22Rv1 (cell line): ENCODE data around the gene ABI3BP.

ENCODE experiments used
- H3K27ac ChIP-seq: fragments of 450-650 bp; 2 replicates; pipeline ENCODE4 v1.5.1; 2017
- ZFX ChIP-seq: fragments of 450-650 bp; IDR thresholded peaks from 2 replicates; pipeline ENCODE4 v1.6.1; 2017; ENCODE audit warnings: antibody characterized with exemption, borderline replicate concordance
- TF ChIP-seq, protein P1 (sequence below): fragments of 450-650 bp; IDR thresholded peaks from 2 replicates; pipeline ENCODE4 v1.5.1; 2017; ENCODE audit warnings: mild to moderate bottlenecking

The ABI3BP gene

DNA sequence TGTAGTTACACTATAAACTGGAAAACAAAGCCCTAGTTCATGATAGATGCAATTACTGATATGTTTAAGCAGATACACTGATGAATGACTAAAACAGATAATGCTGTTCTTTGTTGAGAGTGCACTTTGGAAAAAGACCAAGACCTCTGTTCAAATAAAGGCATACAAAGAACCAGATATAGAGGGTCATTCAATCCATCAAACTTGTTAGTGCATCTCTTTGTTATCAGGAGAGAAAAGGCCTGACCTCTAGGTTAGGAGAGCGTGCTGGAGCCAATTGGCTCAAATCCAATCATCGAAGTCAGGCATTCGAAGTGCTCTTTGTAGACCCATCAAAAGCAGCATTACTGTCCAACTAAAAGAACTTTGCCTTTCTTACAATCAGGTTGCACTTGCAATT, 159.7 kb downstream of the ABI3BP start:
- no peak overlapping the region for H3K27ac ChIP-seq
- TF ChIP-seq ZFX = no peak
- TF ChIP-seq, protein P1, sequence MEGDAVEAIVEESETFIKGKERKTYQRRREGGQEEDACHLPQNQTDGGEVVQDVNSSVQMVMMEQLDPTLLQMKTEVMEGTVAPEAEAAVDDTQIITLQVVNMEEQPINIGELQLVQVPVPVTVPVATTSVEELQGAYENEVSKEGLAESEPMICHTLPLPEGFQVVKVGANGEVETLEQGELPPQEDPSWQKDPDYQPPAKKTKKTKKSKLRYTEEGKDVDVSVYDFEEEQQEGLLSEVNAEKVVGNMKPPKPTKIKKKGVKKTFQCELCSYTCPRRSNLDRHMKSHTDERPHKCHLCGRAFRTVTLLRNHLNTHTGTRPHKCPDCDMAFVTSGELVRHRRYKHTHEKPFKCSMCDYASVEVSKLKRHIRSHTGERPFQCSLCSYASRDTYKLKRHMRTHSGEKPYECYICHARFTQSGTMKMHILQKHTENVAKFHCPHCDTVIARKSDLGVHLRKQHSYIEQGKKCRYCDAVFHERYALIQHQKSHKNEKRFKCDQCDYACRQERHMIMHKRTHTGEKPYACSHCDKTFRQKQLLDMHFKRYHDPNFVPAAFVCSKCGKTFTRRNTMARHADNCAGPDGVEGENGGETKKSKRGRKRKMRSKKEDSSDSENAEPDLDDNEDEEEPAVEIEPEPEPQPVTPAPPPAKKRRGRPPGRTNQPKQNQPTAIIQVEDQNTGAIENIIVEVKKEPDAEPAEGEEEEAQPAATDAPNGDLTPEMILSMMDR = no peak

DNA sequence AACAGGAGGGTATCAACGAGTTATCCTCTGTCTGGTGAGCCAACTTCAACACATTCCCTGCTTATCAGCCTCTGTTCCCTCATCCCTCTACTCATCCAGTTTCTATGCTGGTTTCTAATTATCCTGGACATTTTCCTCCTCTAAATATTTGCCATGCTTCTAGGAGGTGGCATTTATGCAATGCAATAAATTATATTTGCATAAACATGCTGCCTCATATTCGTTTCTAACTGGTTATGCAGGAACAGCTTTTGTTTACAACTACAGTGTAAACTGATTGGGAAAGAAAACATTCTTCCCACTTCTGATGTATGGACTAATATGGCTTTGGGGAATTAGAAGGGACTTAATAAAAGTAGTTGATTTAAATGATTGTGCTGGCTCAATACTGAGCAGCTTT, 161.6 kb downstream of the ABI3BP start:
- no peak overlapping the region for H3K27ac ChIP-seq
- TF ChIP-seq ZFX = no peak
- TF ChIP-seq, protein P1 = no peak

DNA sequence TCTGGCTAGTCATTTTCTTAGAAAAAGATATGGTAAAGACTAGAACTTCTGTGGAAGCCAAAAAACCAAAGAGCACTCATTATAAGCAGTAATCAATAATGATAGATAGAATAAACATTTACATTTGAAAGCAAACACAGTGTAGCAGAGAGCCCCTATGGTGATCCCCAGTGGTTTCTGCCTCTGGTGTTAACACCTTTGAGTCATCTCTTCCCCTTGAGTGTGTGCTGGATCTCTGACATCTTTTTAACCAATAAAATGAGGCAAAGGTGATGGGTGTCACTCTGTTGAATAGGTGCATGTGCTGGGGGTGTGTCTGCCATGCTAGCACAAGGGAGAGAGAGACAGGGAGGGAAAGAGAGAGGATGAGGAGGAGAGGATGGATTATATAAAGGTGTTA, 162.3 kb downstream of the ABI3BP start:
- H3K27ac ChIP-seq = no peak overlapping the region
- TF ChIP-seq, protein P1 = no peak
- no peak for TF ChIP-seq ZFX

DNA sequence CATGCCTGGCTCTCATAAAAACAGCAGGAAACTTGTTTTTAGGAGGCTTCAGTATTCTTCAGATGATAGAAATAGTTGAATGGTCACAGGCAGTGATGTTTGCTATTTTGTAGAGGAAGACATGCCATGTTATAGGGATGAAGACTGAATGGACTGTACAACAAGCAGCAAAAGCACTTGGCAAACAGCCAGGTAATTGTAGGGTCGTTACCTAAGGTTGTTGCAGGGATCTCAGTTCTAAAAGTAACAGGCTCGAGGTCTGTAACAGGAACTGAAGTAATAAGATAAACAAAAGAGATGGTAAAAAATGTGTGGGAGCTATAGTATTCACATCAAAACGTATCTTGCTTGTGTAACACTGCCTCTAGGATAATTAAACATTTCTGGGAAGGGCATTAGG, 167.6 kb downstream of the ABI3BP start:
- TF ChIP-seq ZFX = no peak
- TF ChIP-seq, protein P1 = no peak
- H3K27ac ChIP-seq = no peak overlapping the region

DNA sequence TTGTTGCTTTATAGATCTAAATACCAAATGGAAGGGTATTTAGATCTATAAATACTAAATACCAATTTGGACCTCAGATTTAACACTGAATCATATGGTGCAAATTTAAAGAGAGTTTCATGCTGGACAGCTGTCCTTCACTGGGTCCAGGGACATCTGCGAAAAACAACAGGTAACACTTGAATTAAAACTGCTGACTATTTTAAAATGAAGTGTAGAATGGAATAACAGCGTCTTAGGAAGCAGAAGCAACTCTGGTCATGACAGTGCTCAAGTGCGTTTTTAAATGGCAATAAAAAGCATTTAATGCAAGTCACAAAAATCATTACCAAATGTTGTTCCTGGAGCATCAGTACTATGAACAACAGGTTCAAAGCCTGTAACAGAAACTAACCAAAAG, 177.6 kb downstream of the ABI3BP start:
- no peak overlapping the region for H3K27ac ChIP-seq
- TF ChIP-seq ZFX = no peak
- TF ChIP-seq, protein P1 = no peak

DNA sequence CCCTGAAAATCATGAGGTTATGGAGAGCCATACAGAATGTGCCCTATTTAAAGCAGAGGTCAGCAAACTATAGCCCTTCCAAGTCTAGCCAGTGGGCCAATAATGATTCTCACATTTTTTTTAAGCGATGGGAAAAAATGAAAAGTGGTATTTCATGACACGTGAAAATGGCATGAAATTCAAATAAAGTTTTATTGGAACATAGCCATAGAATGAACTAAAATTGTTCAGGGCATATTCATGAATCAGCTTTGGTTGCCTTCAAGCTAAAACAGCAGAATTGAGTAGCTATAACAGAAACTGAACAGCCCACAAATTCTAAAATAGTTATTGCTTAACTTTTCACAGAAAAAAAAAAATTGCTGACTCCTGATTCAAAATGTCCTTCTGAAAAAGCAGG, 179.4 kb downstream of the ABI3BP start:
- TF ChIP-seq, protein P1 = no peak
- TF ChIP-seq ZFX = no peak
- H3K27ac ChIP-seq = no peak overlapping the region

DNA sequence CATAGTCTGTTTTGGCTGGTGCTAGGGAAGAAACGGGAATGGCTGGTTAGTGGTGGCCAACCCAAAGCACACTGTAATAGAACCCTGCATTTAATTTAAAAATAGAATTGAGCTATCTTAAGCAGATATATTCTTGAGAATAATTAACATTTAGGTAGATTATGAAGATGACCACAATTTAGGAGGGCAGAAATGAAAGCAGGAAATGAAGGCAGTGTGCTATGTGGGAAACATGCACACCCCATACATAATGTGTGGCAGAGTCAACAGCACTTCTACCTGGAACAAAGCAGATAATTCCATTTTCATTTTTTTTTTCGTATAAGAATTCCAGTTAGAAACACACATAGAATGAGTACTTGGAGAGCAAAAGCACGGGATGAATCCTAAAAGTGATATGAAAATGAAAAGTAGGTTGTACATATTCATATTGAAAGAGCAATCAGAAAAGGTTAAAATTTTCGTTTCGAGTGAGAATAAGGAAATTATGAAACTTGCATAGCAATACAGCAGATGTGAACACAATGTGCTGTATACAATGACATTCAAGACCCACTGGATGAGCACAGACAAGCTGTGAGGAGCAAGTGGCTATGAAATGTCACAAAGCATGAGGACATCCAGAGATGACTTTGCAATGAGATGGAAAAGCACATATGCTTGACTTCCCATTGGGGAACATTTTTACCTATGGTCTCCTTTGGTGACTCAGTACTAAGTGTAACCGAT, 181.3 kb downstream of the ABI3BP start:
- TF ChIP-seq, protein P1 = no peak
- no peak for TF ChIP-seq ZFX
- H3K27ac ChIP-seq = no peak overlapping the region
